ENCODE measurements around the gene PKDCC.

DNA sequence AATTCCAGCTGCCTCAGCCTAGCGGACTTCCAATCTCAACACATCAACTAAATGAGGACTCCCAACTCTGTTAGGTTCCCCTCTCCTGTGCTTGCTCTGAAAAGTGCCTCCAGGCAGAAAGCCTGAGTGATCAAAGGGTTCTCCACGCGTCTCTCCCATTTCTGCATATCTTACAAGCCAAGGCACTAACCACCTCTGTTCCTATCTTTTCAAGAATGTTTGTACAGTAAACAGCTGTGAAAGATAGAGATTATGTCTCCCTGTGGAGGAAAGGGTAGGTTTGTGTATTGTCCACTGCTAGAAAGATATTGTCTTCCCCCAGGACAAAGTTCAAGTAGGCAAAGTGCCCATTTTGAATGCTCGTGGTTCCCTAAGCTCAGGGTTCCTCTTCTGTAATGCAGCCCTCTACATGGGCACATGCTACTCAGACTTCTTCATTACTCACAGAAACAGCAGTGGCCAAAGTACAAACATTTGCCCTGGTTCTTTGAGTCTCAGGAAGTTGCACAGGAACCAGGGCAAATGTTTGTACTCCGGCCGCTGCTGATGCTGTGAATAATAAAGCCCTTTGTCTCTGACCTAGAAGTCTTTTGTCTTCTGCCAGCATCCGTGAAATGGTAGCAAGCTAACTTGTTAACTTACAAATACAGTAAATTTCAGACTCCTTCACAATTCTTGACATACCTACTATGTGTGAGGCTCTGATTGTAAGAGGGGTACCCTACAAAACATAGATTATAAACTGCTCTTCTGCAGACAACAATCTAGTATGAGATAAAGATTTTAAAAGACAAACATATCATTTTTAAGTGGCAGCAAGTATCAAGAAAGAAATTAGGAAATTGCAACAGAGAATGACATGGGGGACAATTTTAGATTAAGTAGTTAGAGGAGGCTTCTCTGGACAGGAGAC lies 44.5 kb downstream of the PKDCC start:
- TF ChIP-seq POLR2A (IDR thresholded peaks at IDR 0.05): no peak
- TF ChIP-seq CTCF (IDR thresholded peaks at IDR 0.05): no peak
